H1 (cell line): ENCODE measurements around the gene MTO1. TPM values are rescaled to one million over a fixed set of nuclear protein-coding genes. Genes with fewer than 3 reads are reported as not detected.

Source experiments
- ASH2L ChIP-seq: fragments of 200-600, 300-600 bp; sonication (generic); IDR thresholded peaks from one replicate; pipeline ENCODE4 v1.7.1; 2017; ENCODE audit warnings: low read length
- BACH1 ChIP-seq: IDR thresholded peaks from 2 replicates; pipeline ENCODE4 v1.6.1; 2012; ENCODE audit warnings: low read length, improper control_type of control experiment
- BRCA1 ChIP-seq: IDR thresholded peaks from 2 replicates; pipeline ENCODE4 v1.6.1; 2012; ENCODE audit warnings: low read depth, low read length, improper control_type of control experiment
- CBX5 ChIP-seq: fragments of 300-800, 300-1000 bp; sonication (generic); IDR thresholded peaks from 2 replicates; pipeline ENCODE4 v1.7.1; 2016; ENCODE audit warnings: antibody characterized with exemption, low read length, low read depth
- CEBPB ChIP-seq: IDR thresholded peaks from 2 replicates; pipeline ENCODE4 v1.6.1; 2012; ENCODE audit warnings: low read depth, low read length
- CHD1 ChIP-seq: IDR thresholded peaks from 2 replicates; pipeline ENCODE4 v1.6.1; 2012; ENCODE audit warnings: low read depth, low read length, improper control_type of control experiment
- EGR1 ChIP-seq: IDR thresholded peaks from 2 replicates; pipeline ENCODE4 v1.6.1; 2011; ENCODE audit warnings: low read depth, low read length, borderline replicate concordance
- FOSL1 ChIP-seq: IDR thresholded peaks from 2 replicates; pipeline ENCODE4 v1.6.1; 2011; ENCODE audit warnings: mild to moderate bottlenecking, low read depth, low read length, moderate library complexity; ENCODE audit not compliant: insufficient read depth
- JUND ChIP-seq: IDR thresholded peaks from 2 replicates; pipeline ENCODE4 v1.6.1; 2011; ENCODE audit warnings: mild to moderate bottlenecking, improper control_type of control experiment, low read length
- NANOG ChIP-seq: IDR thresholded peaks from 2 replicates; pipeline ENCODE4 v1.6.1; 2011; ENCODE audit warnings: low read length, low read depth, mild to moderate bottlenecking, inconsistent platforms; ENCODE audit not compliant: insufficient read depth, poor library complexity, severe bottlenecking
- POLR2A ChIP-seq, 2 experiments: IDR thresholded peaks; 1 replicate in 1 of 2; 2 replicates in 1 of 2; pipeline ENCODE4 v1.6.1; 2011; ENCODE audit warnings: low read depth in 2 of 2, low read length in 2 of 2, mild to moderate bottlenecking in 2 of 2; ENCODE audit errors: control extremely low read depth in 1 of 2
- RNF2 ChIP-seq: fragments of 200-900, 300-1000 bp; sonication (generic); IDR thresholded peaks from 2 replicates; pipeline ENCODE4 v1.7.1; 2016; ENCODE audit warnings: borderline replicate concordance, low read depth, mild to moderate bottlenecking, antibody characterized with exemption, low read length; ENCODE audit not compliant: poor library complexity, severe bottlenecking; ENCODE audit errors: missing control alignments
- SIRT6 ChIP-seq: IDR thresholded peaks from one replicate; pipeline ENCODE4 v1.7.1; 2012; ENCODE audit warnings: low read length, inconsistent platforms
- SP1 ChIP-seq: IDR thresholded peaks from 2 replicates; pipeline ENCODE4 v1.6.1; 2011; ENCODE audit warnings: low read depth, low read length
- SP2 ChIP-seq: IDR thresholded peaks from 2 replicates; pipeline ENCODE4 v1.6.1; 2012; ENCODE audit warnings: mild to moderate bottlenecking, low read length, inconsistent platforms
- TBP ChIP-seq: IDR thresholded peaks from 2 replicates; pipeline ENCODE4 v1.6.1; 2011; ENCODE audit warnings: low read depth, low read length, improper control_type of control experiment
- polyA plus RNA-seq, 7 experiments: library from polyadenylated mRNA; depleted of rRNA in 3 of 7; stranded (reverse) in 5 of 7; unstranded in 2 of 7; fragments of >200 nt in 5 of 7; fragments of 200-250 nt in 2 of 7; gene quantifications; 1 replicate in 5 of 7; 2 replicates in 1 of 7; 4 replicates in 1 of 7; pipeline versions ENCODE4 v1.2.1 to v1.2.3, GENCODE V29; 2011 to 2013; ENCODE audit warnings: missing spikeins in 2 of 7, mixed read lengths in 2 of 7
- total RNA-seq: library from RNA; stranded (reverse); fragmentation: NEBNext Ultra II Directional; extraction: Animal tissue kit (Norgen Biotek cat#: 25700); gene quantifications from 2 replicates; pipeline ENCODE4 v1.2.1, GENCODE V29; 2021
- TF ChIP-seq, protein P1 (sequence below): IDR thresholded peaks from 2 replicates; pipeline ENCODE4 v1.6.1; 2012; ENCODE audit warnings: low read length, inconsistent platforms
- TF ChIP-seq, protein P2 (sequence below): IDR thresholded peaks from 2 replicates; pipeline ENCODE4 v1.6.1; 2011; ENCODE audit warnings: low read length, improper control_type of control experiment

MTO1 gene
- total and polyA plus RNA-seq, 2 of the 8 experiments (the other 6 are each of a cell fraction or from before 2014, with no cell fraction given) = 20.9 to 31.6 TPM

DNA sequence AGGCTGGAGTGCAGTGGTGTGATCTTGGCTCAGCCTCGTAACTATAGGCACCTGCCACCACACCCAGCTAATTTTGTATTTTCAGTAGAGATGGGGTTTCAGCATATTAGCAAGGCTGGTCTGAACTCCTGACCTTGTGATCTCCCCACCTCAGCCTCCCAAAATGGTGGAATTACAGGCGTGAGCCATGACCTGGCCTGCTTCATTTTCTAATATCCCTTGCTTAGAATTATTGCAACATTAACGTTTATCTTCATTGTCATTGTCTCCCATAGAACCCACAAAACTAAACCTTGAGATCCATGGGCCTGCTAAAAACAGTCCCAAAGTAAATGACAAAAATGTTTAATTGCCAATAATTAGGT lies 53.2 kb downstream of the MTO1 start (continued):
- TF ChIP-seq, protein P1, sequence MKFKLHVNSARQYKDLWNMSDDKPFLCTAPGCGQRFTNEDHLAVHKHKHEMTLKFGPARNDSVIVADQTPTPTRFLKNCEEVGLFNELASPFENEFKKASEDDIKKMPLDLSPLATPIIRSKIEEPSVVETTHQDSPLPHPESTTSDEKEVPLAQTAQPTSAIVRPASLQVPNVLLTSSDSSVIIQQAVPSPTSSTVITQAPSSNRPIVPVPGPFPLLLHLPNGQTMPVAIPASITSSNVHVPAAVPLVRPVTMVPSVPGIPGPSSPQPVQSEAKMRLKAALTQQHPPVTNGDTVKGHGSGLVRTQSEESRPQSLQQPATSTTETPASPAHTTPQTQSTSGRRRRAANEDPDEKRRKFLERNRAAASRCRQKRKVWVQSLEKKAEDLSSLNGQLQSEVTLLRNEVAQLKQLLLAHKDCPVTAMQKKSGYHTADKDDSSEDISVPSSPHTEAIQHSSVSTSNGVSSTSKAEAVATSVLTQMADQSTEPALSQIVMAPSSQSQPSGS = 0 out of 2 replicates have a peak, but pooled peaks have one; percentile 9
- TF ChIP-seq ASH2L = no peak
- no peak for TF ChIP-seq JUND
- no peak for TF ChIP-seq SP1
- 0 out of 2 replicates have a peak, but pooled peaks have one; percentile 7 for TF ChIP-seq CEBPB
- TF ChIP-seq NANOG = no peak
- no peak for TF ChIP-seq FOSL1
- no peak for TF ChIP-seq CBX5
- peak; percentile 66 for TF ChIP-seq SIRT6
- TF ChIP-seq BACH1 = no peak
- TF ChIP-seq RNF2 = no peak
- TF ChIP-seq, protein P2, sequence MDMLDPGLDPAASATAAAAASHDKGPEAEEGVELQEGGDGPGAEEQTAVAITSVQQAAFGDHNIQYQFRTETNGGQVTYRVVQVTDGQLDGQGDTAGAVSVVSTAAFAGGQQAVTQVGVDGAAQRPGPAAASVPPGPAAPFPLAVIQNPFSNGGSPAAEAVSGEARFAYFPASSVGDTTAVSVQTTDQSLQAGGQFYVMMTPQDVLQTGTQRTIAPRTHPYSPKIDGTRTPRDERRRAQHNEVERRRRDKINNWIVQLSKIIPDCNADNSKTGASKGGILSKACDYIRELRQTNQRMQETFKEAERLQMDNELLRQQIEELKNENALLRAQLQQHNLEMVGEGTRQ = no peak
- no peak; the same call in 1 of the 2 replicates for TF ChIP-seq BRCA1
- no peak; the same call in 1 of the 2 replicates for TF ChIP-seq TBP
- no peak for TF ChIP-seq CHD1
- TF ChIP-seq EGR1 = no peak; the same call in 1 of the 2 replicates
- no peak for TF ChIP-seq SP2
- no peak; a peak in 1 of 3 replicates for TF ChIP-seq POLR2A (IDR thresholded peaks at IDR 0.05; ENCODE audit: control extremely low read depth in 1 of 2, low read depth in 2 of 2, low read length in 2 of 2)
